HEK293 (cell line): ENCODE data around the gene FOXF1.

ENCODE experiments used
- CTCF ChIA-PET: fragments of 350-600 bp; formaldehyde crosslinking; extraction: SDS; loops from one replicate; lab custom pipeline; 2021; ENCODE audit warnings: antibody characterized with exemption; lab: Yijun Ruan, JAX
- POLR2A ChIA-PET: fragments of 300-600 bp; formaldehyde crosslinking; extraction: SDS; loops from one replicate; lab custom pipeline; 2020; ENCODE audit warnings: antibody characterized with exemption, inconsistent platforms; lab: Yijun Ruan, JAX
- H3K27ac ChIP-seq: fragments of 200-500 bp; sonication (Bioruptor generic); 2 replicates; pipeline ENCODE4 v1.5.1; 2014; ENCODE audit warnings: low read depth, low read length, control low read depth, inconsistent platforms; ENCODE audit errors: extremely low read depth
- H3K36me3 ChIP-seq, 2 experiments: fragments of 200-500 bp in 1 of 2; sonication (Bioruptor generic) in 1 of 2; 1 replicate in 1 of 2; 2 replicates in 1 of 2; pipeline ENCODE4 v1.5.1; 2014 to 2017; ENCODE audit warnings: inconsistent platforms in 2 of 2, low read length in 2 of 2; ENCODE audit not compliant: control insufficient read depth in 2 of 2, insufficient read depth in 1 of 2
- H3K4me1 ChIP-seq: fragments of 200-500 bp; sonication (Bioruptor generic); 2 replicates; pipeline ENCODE4 v1.5.1; 2014; ENCODE audit warnings: mild to moderate bottlenecking, low read length, inconsistent platforms; ENCODE audit not compliant: control insufficient read depth, insufficient read depth
- H3K4me3 ChIP-seq: 2 replicates; pipeline ENCODE4 v1.5.1; 2011; ENCODE audit warnings: low read depth, mild to moderate bottlenecking, control low read depth, low read length, moderate library complexity
- H3K9me3 ChIP-seq: fragments of 200-500 bp; sonication (Bioruptor generic); 2 replicates; pipeline ENCODE4 v1.5.1; 2014; ENCODE audit warnings: low read depth, low read length, inconsistent platforms; ENCODE audit not compliant: control insufficient read depth, insufficient read depth
- KLF10 ChIP-seq: fragments of 450-650 bp; IDR thresholded peaks from 2 replicates; pipeline ENCODE4 v1.5.1; 2018; ENCODE audit warnings: missing biosample characterization, mild to moderate bottlenecking, missing genetic modification characterization
- KLF7 ChIP-seq: fragments of 450-650 bp; formaldehyde crosslinking; IDR thresholded peaks from 2 replicates; pipeline ENCODE4 v1.5.1; 2016; ENCODE audit warnings: missing biosample characterization, missing genetic modification characterization, borderline replicate concordance
- KLF8 ChIP-seq: fragments of 450-650 bp; formaldehyde crosslinking; IDR thresholded peaks from 2 replicates; pipeline ENCODE4 v1.5.1; 2016; ENCODE audit warnings: missing biosample characterization, missing genetic modification characterization
- MYNN ChIP-seq: fragments of 450-650 bp; formaldehyde crosslinking; IDR thresholded peaks from 2 replicates; pipeline ENCODE4 v1.5.1; 2016; ENCODE audit warnings: missing biosample characterization, missing genetic modification characterization, borderline replicate concordance
- SALL2 ChIP-seq: fragments of 450-650 bp; formaldehyde crosslinking; IDR thresholded peaks from 2 replicates; pipeline ENCODE4 v1.5.0; 2017; ENCODE audit warnings: missing biosample characterization, mild to moderate bottlenecking, missing genetic modification characterization, borderline replicate concordance
- ZBTB20 ChIP-seq: fragments of 450-650 bp; formaldehyde crosslinking; IDR thresholded peaks from 2 replicates; pipeline ENCODE4 v1.5.1; 2016; ENCODE audit warnings: missing biosample characterization, missing genetic modification characterization
- ZFP3 ChIP-seq: fragments of 450-650 bp; formaldehyde crosslinking; IDR thresholded peaks from 2 replicates; pipeline ENCODE4 v1.5.1; 2016; ENCODE audit warnings: low read depth, missing biosample characterization, missing genetic modification characterization
- ZNF202 ChIP-seq: fragments of 450-650 bp; formaldehyde crosslinking; IDR thresholded peaks from 2 replicates; pipeline ENCODE4 v1.5.1; 2016; ENCODE audit warnings: missing biosample characterization, missing genetic modification characterization, borderline replicate concordance
- ZNF239 ChIP-seq: fragments of 450-650 bp; formaldehyde crosslinking; IDR thresholded peaks from 2 replicates; pipeline ENCODE4 v1.5.1; 2016; ENCODE audit warnings: missing biosample characterization, missing genetic modification characterization
- ZNF341 ChIP-seq: fragments of 450-650 bp; formaldehyde crosslinking; IDR thresholded peaks from 2 replicates; pipeline ENCODE4; 2016; ENCODE audit warnings: low read depth, missing biosample characterization, missing genetic modification characterization
- ZNF366 ChIP-seq: fragments of 450-650 bp; formaldehyde crosslinking; conservative IDR thresholded peaks from 2 replicates; pipeline ENCODE4 v1.5.1; 2016; ENCODE audit warnings: missing biosample characterization, missing genetic modification characterization
- ZNF423 ChIP-seq: fragments of 450-650 bp; formaldehyde crosslinking; IDR thresholded peaks from 2 replicates; pipeline ENCODE4 v1.5.1; 2016; ENCODE audit warnings: missing biosample characterization, missing genetic modification characterization
- ZNF785 ChIP-seq: fragments of 450-650 bp; formaldehyde crosslinking; IDR thresholded peaks from 2 replicates; pipeline ENCODE4 v1.5.1; 2016; ENCODE audit warnings: missing biosample characterization, missing genetic modification characterization
- TF ChIP-seq, protein P1 (sequence below): fragments of 450-650 bp; formaldehyde crosslinking; IDR thresholded peaks from 2 replicates; pipeline ENCODE4 v1.5.1; 2016; ENCODE audit warnings: missing biosample characterization, missing genetic modification characterization, borderline replicate concordance
- TF ChIP-seq, protein P2 (sequence below): fragments of 450-650 bp; formaldehyde crosslinking; IDR thresholded peaks from 2 replicates; pipeline ENCODE4 v1.5.1; 2016; ENCODE audit warnings: missing biosample characterization, missing genetic modification characterization
- TF ChIP-seq, protein P3 (sequence below): fragments of 450-650 bp; formaldehyde crosslinking; IDR thresholded peaks from 2 replicates; pipeline ENCODE4 v1.5.1; 2016; ENCODE audit warnings: missing biosample characterization, missing genetic modification characterization

Gene FOXF1

DNA sequence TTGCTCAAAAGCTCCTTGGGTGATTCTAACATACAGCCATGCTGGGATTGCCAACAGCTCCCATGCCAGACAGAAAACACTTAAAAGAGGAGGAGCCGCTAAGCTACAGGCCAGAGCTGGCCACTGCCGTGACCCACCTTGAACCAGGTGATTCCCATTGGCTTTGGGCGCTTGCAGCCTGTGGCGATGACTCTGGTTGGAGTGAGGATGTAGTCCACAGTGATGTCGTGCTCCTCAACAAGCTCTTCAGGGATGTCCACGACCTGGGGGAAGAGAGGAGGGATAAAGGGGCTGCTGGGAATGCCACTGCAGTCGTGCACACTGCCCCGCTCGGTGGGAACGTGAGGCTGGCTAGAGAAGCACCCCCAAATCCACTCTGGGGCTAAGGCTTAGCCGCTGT, 31.2 kb downstream of the FOXF1 start (continued):
- TF ChIP-seq ZFP3 = no peak
- TF ChIP-seq KLF7 (tag by site-specific recombination) = no peak

DNA sequence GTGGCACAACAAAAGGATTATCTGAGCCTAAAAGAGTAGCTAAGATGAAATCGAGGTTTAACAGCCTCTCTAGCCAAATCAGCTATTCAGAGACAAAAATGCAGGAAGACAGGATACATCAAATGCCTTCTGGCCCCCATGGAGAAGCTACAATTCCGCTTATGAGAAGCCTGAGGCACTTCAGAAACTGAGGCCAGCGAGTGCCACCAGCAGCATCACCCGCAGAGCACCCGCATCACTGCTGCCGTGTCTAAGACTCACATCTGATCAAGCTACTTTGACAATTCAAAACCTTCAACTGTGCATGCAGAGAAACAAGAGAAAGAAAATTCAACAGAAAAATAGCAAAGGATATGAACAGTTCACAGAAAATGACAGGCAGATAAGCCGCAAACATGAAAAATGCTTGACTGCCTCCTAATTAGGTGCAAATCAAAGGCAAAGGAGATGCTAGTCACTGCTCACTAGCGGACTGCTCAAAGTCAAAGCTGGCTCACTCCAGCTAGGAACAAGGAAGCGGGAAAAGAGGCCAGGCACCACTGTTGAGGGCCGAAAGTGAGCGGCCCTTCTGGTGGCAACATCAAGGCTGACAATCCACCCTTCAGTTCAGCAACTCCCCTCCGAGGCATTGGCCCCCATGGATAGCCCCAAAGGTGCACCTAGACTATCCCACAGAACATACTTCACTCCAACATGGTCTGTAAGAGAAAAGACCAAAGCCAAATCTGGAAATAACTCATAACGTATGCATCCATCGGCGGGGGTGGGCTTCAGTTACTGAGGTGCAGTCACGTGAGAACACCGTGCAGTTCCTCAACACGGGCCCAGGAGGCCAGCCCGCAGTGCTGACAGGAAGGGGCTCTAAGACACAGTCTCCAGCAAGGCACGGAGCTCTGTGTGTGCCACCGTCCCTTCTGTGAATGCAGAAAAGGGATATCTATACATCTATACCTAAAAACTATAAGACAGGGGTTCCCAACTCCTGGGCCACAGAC, 32.7 kb downstream of the FOXF1 start:
- H3K9me3 ChIP-seq = no peaks in the 10 kb centered on the region
- no peaks in the 10 kb centered on the region for H3K4me1 ChIP-seq
- ChIA-PET CTCF (no interaction called here), POLR2A (no interaction called here)
- no peak overlapping the region for H3K4me3 ChIP-seq
- no peak overlapping the region for H3K27ac ChIP-seq
- peaks cover 10 to 94% of the 10 kb centered on the region in 2 experiments for H3K36me3 ChIP-seq
- TF ChIP-seq ZNF366 (tag by site-specific recombination) (no peak), MYNN (tag by site-specific recombination) (no peak), ZBTB20 (tag by site-specific recombination) (no peak), ZNF785 (no peak)
- TF ChIP-seq, protein P1, sequence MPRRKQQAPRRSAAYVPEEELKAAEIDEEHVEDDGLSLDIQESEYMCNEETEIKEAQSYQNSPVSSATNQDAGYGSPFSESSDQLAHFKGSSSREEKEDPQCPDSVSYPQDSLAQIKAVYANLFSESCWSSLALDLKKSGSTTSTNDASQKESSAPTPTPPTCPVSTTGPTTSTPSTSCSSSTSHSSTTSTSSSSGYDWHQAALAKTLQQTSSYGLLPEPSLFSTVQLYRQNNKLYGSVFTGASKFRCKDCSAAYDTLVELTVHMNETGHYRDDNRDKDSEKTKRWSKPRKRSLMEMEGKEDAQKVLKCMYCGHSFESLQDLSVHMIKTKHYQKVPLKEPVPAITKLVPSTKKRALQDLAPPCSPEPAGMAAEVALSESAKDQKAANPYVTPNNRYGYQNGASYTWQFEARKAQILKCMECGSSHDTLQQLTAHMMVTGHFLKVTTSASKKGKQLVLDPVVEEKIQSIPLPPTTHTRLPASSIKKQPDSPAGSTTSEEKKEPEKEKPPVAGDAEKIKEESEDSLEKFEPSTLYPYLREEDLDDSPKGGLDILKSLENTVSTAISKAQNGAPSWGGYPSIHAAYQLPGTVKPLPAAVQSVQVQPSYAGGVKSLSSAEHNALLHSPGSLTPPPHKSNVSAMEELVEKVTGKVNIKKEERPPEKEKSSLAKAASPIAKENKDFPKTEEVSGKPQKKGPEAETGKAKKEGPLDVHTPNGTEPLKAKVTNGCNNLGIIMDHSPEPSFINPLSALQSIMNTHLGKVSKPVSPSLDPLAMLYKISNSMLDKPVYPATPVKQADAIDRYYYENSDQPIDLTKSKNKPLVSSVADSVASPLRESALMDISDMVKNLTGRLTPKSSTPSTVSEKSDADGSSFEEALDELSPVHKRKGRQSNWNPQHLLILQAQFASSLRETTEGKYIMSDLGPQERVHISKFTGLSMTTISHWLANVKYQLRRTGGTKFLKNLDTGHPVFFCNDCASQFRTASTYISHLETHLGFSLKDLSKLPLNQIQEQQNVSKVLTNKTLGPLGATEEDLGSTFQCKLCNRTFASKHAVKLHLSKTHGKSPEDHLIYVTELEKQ (tag by site-specific recombination) = no peak

DNA sequence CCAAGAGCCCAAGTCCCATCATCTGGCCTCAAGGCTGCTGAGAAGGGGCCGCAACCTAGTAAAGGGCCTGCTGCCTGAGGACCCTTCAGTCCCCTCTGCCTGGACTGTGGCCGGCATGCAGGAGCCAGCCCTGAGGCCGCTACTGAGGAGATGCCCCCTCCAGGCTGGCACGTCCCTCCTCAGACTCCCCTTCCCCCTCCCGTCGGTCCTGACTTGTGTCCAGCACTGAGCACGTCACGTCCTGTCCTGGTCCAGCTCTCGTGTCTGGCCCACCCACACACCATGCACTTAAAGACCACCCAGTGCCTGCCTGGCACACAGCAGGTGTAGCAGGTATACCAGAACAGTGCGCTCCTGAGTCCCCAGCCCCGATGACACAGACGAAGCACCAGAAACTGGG, 35.2 kb downstream of the FOXF1 start:
- Histone ChIP-seq H3K4me1 (no peaks in the 10 kb centered on the region), H3K9me3 (no peaks in the 10 kb centered on the region), H3K27ac (no peak overlapping the region), H3K36me3 (peaks cover 14 to 94% of the 10 kb centered on the region in 2 experiments), H3K4me3 (no peak overlapping the region)
- TF ChIP-seq, protein P2, sequence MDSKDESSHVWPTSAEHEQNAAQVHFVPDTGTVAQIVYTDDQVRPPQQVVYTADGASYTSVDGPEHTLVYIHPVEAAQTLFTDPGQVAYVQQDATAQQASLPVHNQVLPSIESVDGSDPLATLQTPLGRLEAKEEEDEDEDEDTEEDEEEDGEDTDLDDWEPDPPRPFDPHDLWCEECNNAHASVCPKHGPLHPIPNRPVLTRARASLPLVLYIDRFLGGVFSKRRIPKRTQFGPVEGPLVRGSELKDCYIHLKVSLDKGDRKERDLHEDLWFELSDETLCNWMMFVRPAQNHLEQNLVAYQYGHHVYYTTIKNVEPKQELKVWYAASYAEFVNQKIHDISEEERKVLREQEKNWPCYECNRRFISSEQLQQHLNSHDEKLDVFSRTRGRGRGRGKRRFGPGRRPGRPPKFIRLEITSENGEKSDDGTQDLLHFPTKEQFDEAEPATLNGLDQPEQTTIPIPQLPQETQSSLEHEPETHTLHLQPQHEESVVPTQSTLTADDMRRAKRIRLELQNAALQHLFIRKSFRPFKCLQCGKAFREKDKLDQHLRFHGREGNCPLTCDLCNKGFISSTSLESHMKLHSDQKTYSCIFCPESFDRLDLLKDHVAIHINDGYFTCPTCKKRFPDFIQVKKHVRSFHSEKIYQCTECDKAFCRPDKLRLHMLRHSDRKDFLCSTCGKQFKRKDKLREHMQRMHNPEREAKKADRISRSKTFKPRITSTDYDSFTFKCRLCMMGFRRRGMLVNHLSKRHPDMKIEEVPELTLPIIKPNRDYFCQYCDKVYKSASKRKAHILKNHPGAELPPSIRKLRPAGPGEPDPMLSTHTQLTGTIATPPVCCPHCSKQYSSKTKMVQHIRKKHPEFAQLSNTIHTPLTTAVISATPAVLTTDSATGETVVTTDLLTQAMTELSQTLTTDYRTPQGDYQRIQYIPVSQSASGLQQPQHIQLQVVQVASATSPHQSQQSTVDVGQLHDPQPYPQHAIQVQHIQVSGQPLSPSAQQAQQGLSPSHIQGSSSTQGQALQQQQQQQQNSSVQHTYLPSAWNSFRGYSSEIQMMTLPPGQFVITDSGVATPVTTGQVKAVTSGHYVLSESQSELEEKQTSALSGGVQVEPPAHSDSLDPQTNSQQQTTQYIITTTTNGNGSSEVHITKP (tag by site-specific recombination) = no peak
- TF ChIP-seq, protein P3, sequence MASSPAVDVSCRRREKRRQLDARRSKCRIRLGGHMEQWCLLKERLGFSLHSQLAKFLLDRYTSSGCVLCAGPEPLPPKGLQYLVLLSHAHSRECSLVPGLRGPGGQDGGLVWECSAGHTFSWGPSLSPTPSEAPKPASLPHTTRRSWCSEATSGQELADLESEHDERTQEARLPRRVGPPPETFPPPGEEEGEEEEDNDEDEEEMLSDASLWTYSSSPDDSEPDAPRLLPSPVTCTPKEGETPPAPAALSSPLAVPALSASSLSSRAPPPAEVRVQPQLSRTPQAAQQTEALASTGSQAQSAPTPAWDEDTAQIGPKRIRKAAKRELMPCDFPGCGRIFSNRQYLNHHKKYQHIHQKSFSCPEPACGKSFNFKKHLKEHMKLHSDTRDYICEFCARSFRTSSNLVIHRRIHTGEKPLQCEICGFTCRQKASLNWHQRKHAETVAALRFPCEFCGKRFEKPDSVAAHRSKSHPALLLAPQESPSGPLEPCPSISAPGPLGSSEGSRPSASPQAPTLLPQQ (tag by site-specific recombination) = no peak
- TF ChIP-seq ZNF423 (tag by site-specific recombination) (no peak), ZNF202 (tag by site-specific recombination) (no peak), KLF10 (tag by site-specific recombination) (no peak), SALL2 (tag by site-specific recombination) (no peak), ZNF239 (tag by site-specific recombination) (no peak), ZNF341 (no peak), KLF8 (tag by site-specific recombination) (no peak)
- ChIA-PET CTCF (no interaction called here), POLR2A (no interaction called here)
